ENCODE results near the gene HS1BP3.
A peak's percentile ranks its signal among the peaks of the same experiment; 100 is the strongest.

Gene HS1BP3

DNA sequence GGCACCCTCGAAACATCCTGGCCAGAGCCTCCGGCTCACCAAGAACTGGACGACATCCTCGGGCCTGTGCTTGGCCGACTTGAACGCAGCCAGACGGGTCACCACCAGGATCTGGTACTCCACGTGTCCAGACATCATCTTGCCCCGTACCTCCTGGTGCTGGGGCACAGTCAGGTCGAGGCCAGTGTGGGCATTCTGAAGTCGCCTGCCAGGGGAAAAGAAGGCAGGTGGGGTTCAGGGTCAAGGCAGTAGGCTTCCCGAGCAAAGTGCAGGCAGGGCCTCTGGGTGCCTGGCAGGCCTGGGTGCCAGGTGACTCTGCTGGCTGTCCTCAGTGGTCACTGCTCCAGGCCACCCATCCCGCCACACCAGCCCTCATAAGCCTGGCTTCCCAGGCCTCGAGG lies 5.6 kb downstream of the HS1BP3 start:
- no peak for DNase-seq

DNA sequence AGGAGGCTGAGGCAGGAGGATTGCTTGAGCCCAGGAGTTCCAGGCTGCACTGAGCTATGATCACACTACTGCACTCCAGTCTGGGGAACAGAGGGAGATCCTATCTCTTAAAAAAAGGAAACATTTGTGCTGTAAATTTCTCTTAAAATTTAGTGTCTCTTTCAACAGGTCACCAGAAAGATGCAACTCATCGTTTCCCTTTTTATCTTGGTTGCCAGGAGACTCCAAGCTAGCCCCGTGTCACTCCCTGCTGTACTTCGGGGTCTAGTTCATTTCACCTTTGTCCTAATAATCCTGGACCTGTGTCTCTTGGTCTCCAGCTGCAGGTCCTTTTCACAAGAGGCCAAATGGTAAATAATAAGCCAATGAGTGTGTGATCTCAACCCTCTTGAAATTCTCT lies 7.1 kb downstream of the HS1BP3 start:
- DNase-seq = no peak

DNA sequence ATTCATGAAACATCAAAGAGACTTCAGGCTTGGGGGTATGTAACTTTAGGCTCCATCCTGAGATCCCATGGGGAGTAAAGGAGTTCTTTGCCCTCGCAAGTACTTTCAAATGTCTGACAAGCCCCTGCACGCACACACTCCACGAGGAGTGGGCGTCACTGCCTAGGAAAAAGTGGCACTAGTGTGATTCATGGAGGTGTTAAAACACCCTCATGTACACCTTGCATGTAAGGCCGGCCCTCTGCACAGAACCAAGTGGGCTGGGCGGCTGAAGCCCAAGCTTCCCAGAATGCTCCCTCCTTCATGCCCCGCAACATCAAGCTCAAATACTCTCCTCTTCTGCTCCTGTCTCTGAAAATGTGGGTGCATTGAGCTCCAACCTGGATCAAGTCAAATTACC lies 7.8 kb downstream of the HS1BP3 start:
- DNase-seq = no peak

DNA sequence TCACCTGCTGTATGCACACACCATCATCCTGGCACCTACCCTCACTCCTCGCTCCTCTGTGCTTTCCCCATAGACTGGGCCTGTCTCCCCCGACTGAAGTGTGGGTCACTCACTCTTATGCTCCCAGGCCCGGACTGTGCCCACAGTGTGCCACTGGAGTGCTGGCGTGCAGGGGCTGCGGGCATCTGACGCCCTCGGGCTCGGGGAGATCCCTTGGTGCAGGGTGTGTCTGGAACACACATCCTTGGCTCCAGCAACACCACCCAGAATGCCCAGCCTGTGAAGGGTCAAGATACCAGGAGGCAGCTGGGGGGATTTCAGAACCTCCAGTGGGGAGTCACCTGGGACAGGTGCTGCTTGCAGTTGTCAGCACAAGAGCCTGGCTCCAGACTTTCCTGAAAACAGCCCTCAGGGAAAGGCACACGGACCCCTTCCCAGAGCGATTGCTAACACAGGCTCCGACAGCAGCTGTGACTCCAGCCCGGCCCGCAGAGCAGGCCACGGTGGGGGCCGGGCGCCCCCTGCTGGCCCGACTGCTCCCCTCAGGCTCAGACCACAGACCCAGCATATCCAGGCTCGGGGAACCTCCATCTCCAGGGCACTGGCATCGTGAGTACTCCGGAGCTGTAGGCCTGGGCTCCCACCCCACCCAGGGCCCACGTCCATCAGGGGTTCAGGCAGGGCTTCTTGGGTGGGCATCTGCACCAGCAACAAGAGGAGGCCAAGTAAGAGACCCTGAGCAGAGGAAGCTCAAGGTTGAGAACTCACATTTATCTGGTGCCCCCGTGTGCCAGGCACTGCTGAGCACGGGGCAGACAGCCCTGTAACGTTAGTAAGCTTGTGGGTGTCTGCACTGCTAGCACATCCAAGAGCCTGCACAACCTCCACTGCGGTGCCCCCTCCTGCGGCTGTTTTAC lies 8.6 kb downstream of the HS1BP3 start:
- DNase-seq = peak; percentile 65

DNA sequence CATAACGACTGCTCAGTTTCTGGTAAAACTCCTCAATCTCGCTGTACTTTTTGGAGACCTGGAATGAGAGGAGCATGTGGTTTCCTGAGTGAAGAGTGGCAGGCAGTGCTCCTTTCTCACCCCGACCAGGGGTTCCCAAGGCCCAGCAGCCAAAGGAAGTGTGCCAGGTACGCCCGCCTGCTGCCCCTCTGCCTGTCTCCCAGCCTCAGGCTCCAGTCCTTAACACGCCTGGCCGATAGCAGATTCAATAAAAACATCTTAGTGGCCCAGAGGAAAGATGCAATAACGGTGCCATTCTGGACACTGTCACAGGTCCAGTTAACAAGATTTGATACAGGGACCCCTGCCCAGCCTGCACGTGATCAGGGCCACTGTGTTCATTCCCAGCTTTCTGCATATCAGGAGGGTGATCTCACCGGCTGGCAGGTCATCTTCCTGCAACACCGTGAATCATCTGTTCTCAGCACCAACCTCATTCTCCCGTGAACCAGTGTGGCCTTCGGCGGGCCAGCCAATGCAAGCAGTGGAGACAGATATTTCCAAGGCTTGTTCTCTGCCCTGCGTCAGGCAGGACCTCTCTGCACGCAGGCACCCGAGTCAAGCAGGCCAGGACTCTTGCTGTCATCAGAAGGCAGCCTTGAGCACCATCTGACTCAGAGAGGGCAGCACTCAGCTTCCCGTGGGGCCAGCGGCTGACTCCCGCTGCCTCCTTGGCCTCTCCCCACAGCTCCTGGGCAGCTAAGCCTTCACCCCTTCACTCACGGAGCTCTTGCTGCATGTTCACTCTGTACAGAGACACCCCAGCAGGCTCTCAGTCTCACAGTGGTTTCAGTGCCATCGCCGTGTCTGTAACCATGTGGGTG lies 9.5 kb downstream of the HS1BP3 start:
- peak; percentile 39 for DNase-seq

DNA sequence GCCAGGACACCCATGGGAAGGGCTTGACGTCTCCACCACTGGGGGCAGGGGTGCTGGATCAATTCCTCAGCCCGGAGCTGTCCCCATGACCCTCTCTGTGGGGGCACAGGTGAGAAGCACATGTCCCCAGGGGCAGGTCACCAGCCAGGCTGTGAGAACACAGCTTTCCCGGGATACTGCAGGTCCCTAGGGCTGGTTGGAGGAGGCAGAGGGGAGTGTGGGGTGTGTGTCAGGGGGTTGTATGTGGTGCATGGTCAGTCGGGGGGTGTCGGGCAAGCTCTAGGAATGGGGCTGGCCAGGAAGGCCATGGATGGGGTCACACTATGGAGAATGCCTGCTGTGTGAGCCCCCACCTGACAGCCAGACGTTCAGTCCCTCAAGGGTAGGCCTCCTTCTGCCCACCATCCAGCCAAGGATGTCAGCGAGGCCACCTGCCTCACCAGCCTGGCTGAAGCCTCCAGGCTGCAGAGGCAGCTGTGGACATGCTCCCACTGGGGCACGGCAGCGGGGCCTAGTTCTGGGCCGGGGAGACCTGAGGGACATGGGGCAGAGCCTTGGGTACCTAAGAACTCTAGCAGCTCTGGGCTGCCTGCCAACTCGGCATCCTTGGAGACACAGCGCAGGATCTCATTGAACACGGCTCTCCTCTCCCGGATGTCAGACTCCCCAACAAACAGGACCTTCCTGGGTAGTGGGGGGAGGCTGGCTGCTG lies 10.3 kb downstream of the HS1BP3 start:
- DNase-seq = no peak

DNA sequence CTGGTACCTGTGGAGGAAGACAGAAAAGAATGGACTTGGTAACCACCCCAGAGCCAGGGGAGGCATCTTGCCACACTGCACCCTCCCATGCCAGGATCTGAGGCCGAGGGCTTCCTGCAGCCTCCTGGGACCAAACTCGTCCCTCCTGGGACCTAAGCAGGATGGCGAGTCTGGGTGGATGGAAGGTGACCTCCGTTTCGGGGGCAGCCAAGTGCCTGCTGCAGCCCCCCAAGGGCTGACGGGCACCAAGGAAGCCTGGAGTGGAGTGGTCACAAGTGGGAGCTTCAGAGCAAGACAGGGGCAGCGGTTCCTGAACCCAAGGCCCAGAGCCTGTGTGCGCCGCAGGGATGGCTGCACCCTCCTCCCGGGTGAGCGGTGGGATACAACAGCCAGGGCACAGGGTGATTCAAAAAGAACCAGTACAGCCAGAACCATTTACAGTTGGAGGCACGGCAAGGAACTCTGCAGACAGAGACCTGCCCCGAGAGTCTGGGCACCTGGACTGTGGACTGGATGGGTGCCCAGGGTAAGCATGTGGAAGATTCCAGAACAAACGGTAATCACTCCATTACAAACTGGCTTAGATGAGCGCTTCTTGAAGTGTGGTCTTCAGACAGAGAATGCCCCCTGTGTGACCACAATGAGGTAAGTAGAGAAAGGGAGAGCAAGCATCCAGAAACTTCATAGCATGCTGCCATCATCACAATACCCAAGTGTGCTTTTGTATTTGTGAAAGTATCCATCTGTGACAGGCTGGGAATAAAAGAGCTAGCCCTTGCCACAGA lies 12.1 kb downstream of the HS1BP3 start:
- no peak for DNase-seq

DNA sequence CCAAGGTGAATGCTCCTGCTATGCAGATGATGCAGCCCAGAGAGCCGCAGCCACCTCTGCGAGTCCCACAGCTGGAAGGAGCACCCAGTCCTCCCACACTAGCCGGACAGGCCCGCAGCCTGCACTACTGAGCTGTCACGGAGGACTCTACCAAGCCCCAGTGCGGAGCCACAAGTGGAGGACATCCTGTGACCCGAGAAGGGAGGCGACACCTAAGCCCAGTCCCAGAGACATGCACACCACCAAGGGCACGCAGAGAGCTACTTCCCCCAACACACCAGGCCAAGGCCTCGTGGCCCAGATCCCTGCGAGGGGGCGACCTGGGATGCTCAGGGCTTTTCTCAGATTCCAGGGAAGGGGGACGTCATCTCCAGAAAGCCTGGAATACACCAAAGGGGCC lies 12.9 kb downstream of the HS1BP3 start:
- DNase-seq = no peak

DNA sequence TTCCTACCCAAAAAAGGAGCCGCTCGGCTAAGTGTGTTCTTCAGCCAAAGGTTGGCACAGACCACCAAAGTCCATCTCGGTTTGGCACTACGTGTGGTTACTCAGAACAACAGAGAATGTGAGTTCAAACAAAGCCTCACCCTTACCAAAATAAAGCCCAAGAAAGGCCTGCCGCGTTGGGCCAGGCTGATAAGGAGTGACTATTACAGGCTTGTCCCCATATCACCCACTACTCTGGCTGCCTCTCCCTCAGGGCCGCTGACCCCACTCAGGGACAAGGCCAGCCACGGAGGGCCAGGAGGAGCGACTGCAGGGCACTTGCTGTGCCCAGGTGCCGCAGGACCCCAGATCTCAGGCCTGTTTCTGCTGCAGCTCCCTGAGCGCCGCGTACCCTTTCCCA lies 13.8 kb downstream of the HS1BP3 start:
- DNase-seq = no peak

DNA sequence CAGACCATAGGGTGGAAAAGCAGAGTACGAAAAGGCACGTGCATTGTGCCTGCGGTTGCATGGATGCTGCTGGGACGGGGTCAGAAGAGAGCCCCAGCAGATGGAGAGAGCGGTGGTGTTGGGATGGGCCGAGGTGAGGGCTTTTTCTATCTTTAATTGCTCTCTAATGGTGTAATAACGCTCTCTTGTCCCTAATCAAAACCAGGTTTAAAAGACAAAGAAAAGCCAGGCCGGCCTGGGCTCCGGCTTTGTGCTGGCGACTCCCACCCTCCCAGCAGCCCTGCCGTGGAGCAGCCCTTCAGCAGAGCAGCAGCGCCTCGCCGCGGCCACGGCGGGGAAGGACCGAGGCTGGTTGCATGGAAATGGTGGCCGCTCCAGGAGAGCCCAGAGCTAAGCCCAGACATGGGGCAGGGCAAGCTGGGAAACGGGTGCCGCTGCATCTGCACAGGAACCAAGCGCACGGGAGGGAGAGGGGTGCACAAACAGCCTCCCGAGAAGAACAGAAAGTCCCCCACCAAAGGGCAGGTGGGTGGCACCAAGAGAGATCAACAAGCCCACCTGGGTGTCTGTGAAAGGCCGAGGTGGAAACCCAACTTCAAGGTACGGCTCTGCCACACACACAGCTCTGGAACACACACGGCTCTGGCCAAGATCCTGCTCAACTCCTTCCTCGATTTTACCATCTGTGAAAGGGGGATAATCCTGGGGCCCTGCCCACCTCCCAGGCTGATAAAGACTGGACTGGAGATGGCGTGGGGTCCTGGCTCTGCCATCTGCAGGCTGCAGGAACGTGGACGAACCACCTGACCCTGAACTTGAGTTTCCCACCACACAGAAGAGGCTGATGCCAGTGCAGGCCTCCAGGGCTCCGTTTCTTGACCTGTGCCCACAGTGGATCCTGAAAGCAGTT lies 15.0 kb downstream of the HS1BP3 start:
- DNase-seq = peak; percentile 73

DNA sequence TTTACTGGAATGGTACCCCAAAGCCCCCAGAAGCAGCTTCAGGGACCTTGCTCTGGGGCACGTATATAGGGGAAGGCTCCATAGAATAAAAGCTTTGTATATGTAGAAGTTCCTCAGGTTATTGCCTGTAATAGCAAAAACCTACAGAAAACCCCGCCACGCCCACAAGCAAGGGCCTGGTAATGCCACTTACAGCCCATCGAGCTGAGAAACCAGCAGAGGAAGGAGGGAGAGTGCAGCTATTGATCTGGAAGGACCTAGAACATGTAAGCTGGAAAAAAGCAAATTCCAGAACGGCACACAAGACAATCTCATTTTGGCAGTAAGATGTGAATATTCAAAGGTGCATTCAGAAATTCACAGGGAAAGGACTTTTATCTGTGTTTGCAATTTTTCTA lies 15.8 kb downstream of the HS1BP3 start:
- no peak for DNase-seq

DNA sequence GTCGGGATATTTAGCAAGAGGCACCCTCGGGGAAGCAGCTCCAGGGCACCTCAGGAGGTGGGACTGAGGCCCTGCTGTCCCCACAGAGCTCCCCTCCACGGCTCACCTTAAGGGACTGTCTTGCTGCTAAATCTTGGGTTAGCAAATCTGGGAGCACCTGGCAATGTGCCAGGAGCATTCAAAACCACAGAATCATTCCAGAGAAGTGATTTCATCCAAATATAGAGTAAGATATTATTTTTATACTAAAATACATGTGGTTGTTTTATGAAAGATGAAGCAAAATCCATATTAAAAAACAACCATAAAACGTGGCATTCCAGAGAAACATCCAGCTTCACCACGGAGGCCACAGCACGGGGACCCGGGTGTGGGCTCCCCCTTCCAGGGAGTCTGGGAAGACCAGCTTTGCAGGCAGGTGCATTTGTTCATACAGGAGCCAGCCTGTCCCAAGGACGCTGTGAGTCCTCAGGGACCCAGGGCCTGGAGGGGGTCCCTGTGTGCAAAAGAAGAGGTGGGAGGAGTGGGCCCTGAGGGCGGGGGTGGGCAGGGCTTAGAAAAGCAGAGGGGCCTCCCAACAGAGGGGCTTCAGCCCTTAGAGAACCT lies 16.3 kb downstream of the HS1BP3 start:
- peak; percentile 65 for DNase-seq

DNA sequence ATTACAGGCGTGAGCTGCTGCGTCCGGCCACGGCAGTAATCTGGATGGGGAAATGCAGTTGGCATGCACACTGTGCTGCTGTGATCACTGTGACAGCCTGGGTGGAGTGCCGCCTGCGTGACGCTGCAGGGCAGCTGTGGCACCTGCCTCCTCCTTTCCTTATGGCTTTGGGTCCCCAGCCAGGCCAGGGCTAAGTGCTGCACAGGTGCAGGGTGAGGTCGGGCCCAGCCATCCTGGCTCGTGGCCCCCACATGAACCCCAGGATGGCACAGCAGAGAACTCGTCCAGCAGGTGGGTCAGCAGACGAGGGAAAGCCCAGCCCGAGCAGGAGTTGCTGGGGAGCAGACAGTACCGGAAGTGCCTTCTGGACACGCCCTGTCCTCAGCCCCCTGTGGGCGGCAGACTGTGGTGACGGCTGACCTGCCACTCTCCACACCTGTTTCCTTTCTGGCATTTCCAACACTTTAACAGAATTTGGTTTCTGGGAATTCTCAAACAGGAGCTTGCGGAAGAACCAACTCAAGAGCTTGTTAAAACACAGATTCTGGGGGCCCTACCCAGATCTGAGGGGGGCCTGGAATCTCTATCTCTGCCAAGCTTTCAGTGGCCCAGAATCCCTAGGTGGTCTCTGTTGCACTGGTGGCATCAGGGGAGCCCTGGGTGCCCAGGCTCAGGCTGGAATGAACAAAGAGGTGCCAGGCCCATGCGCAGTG lies 16.9 kb downstream of the HS1BP3 start:
- no peak for DNase-seq

DNA sequence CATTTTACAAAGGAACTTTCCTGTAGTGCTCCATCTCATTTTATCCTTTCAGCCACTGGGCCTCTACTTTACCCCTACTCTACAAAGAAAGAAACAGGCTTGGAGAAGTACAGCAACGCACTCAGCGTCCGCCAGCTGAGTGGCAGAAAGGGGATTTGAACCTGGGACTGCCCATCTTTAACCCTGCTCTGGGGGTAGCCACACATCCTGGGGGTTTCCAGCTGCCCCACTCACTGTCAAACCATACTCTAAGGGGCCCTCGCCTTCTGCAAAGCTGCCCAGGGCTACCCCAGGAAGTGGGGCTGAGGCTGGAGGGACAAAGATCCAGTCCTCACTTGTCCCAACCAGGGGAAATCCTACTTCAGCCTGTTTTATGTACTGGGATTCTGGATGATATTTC lies 17.9 kb downstream of the HS1BP3 start:
- DNase-seq = no peak

DNA sequence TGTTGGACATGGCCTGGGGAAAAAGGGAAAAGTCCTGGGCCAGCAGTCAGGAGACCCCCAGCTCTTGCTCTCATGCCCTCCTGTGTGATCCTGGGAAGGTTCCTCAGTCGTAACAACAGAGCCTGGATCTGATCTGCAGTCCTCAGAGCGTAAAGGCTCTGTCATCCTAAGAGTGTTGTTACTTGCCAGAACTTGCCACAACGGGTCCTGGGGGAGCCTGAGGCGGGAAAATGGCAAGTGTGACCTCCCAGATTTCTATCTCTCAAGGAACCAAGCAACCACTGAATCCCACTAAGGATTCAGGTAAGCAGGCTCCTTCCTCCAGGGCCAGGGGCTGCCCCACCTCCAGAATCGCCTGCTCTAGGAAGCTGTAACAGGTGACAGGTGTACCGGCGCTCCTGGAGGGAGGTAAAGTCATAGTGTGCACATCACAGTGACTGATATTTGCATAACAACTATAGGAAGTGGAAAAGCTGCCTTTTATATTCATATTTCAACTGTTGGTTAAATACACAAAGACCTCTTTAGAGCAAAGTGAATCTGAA lies 18.4 kb downstream of the HS1BP3 start:
- DNase-seq = no peak

DNA sequence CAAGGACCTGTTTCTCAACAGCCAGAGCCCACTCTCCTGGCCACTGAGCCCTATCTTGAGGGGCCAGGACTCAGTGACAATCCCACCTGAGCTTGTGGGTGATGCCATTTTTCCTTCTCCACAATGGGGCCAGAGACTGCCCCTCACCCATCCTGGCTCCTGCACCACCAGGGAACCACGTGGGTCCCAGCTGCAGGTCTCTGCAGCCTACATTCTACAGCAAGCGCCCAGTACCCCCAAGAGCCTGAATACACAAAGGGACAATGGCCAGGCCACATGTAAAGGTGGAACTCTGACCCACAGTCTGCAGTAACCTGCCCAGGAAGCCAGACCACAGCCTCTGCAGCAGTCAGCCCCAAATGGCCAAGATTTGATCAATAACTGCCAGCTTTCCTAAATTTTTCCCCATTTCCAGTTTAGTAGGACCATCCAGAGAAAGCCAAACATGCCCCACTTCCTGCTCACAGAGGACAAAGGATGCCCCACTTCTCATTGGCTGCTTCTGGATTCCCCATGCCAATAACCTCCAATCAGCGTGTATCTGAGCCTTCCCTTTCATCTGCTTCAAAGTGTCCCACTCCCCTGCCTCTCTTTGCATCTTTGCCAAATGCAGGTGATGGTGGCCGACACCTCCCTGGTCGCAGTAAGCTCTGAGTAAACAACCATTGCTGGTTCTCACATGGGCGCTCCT lies 19.1 kb downstream of the HS1BP3 start:
- DNase-seq = no peak

DNA sequence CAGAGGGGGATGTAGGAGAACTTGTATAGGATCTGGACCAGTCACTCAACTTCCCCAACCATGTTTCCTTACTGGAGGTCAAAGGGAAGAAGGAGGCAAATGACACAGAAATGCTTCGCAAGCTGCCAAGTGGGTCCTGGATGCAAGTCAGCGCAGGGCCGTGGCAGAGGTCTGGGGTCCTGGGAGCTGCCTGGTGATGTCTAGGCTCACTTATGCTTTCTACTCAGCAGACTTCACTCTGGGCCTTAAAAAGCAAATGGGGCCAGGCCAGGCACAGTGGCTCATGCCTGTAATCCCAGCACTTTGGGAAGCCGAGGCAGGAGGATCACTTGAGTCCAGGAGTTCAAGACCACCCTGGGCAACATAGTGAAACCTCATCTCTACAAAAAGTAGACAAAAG lies 19.9 kb downstream of the HS1BP3 start:
- DNase-seq = no peak

DNA sequence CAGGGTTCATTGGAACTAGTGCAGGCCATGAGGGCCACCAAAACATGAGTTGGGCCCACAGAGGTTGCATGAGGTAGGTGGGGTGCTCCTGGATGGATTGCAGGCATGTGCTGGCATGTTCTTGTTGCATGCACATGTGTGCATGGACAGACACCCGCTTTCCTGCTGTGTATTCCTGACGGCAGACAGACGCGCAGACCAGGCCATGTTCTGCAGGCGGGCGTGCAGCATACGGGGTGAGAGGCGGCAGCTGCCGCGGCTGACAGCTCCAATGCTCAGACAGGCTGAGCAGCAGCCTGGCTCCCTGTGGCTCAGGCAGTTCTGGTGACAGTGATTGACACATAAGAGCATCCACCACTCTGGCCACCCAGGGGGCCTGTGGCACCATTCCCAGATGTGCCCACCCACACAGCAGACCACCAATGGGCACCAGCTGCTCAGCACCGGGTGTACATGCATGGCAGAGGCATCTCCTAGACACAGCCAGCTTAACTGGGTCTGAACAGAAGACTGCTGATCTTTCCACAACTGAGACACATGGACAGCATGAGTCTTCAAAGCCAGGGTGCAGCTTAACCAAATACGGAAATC lies 21.2 kb downstream of the HS1BP3 start:
- no peak for DNase-seq

DNA sequence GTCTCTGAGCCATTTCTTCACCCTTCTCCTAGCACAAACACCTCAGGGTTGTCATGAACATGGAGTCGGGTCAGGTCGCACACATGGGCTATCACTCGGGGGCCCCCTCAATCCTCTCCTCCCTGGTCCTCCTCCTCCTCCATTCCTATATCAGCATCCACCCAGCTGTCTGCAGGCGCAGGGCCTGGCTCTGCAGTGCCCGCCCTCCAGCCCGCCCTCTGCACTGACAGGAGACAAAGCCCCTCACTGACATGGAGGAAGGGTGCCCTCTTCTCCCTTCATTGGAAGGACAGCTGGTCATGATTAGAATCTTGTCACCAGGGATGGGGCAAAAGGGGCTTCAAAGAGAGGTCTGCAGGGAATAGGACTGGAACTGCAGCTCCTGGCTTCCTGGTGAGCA lies 21.7 kb downstream of the HS1BP3 start:
- DNase-seq = no peak

Measured in EL (cell line).